IMR-90 (cell line): ENCODE results near the gene MRPS26. TPM values are rescaled to one million over a fixed set of nuclear protein-coding genes. Genes with fewer than 3 reads are reported as not detected.

ENCODE experiments used
- ATAC-seq: fragments of 200-7000 bp; cut with Tn5 transposase; 2 replicates; pipeline ENCODE4 v1.9.1; 2020; ENCODE audit warnings: low read depth, mild to moderate bottlenecking, moderate library complexity
- BruUV-seq: library from RNA; stranded (reverse); fragments of 400-500 nt; replicated peaks from 2 replicates; lab custom pipeline; 2021; lab: Mats Ljungman, UMichigan
- CTCF ChIA-PET: fragments of 300-600 bp; formaldehyde crosslinking; extraction: SDS; loops from one replicate; lab custom pipeline; 2021; ENCODE audit warnings: antibody characterized with exemption; lab: Yijun Ruan, JAX
- POLR2A ChIA-PET: fragments of 300-600 bp; sonication (Branson Sonifier 250); formaldehyde crosslinking; loops from one replicate; lab custom pipeline; 2022; ENCODE audit warnings: antibody characterized with exemption; ENCODE audit not compliant: unreplicated experiment; lab: Charles Lee
- DNase-seq: peaks from one replicate; pipeline ENCODE4 v3.0.0; 2013
- H2AFZ ChIP-seq: replicated peaks from 2 replicates; pipeline ENCODE3; 2013; ENCODE audit warnings: low read length, mild to moderate bottlenecking; ENCODE audit not compliant: poor library complexity
- H2AK5ac ChIP-seq: 2 replicates; pipeline ENCODE4 v1.6.1; 2013; ENCODE audit warnings: low read depth, low read length, inconsistent platforms
- H2AK9ac ChIP-seq: replicated peaks from 2 replicates; pipeline ENCODE3; 2013; ENCODE audit warnings: mild to moderate bottlenecking, low read depth, low read length, moderate library complexity; ENCODE audit not compliant: poor library complexity
- H2BK120ac ChIP-seq: 2 replicates; pipeline ENCODE4 v1.6.1; 2013; ENCODE audit warnings: low read depth, low read length, inconsistent platforms
- H2BK15ac ChIP-seq: 3 replicates; pipeline ENCODE4 v1.6.1; 2013; ENCODE audit warnings: low read depth, low read length, inconsistent platforms
- H2BK20ac ChIP-seq: 2 replicates; pipeline ENCODE4 v1.6.1; 2013; ENCODE audit warnings: low read depth, mild to moderate bottlenecking, inconsistent platforms, low read length, moderate library complexity
- H2BK5ac ChIP-seq: 2 replicates; pipeline ENCODE4 v1.6.1; 2013; ENCODE audit warnings: mild to moderate bottlenecking, low read depth, low read length, inconsistent platforms; ENCODE audit not compliant: poor library complexity, severe bottlenecking
- H3K14ac ChIP-seq: replicated peaks from 2 replicates; pipeline ENCODE4 v1.6.1; 2013; ENCODE audit warnings: low read depth, low read length, inconsistent platforms
- H3K18ac ChIP-seq: 2 replicates; pipeline ENCODE4 v1.6.1; 2013; ENCODE audit warnings: low read depth, low read length, control low read depth
- H3K23ac ChIP-seq: 2 replicates; pipeline ENCODE4 v1.6.1; 2013; ENCODE audit warnings: low read depth, low read length, inconsistent platforms
- H3K27ac ChIP-seq: 2 replicates; pipeline ENCODE4 v1.5.1; 2013; ENCODE audit warnings: mild to moderate bottlenecking, control low read depth, low read length; ENCODE audit not compliant: insufficient read depth
- H3K27me3 ChIP-seq: 2 replicates; pipeline ENCODE4 v1.6.1; 2013; ENCODE audit warnings: low read length; ENCODE audit not compliant: control insufficient read depth, insufficient read depth
- H3K36me3 ChIP-seq: 2 replicates; pipeline ENCODE4 v1.6.1; 2013; ENCODE audit warnings: low read length, mixed read lengths; ENCODE audit not compliant: control insufficient read depth, insufficient read depth
- H3K4ac ChIP-seq: 2 replicates; pipeline ENCODE4 v1.6.1; 2013; ENCODE audit warnings: low read depth, low read length, inconsistent platforms
- H3K4me1 ChIP-seq: 2 replicates; pipeline ENCODE4 v1.6.1; 2013; ENCODE audit warnings: low read length, mixed read lengths; ENCODE audit not compliant: control insufficient read depth, insufficient read depth
- H3K4me2 ChIP-seq: 2 replicates; pipeline ENCODE4 v1.6.1; 2013; ENCODE audit warnings: low read depth, mild to moderate bottlenecking, control low read depth, low read length, moderate library complexity
- H3K4me3 ChIP-seq: 2 replicates; pipeline ENCODE4 v1.5.1; 2013; ENCODE audit warnings: low read depth, mild to moderate bottlenecking, control low read depth, low read length, moderate library complexity; ENCODE audit not compliant: insufficient read depth
- H3K56ac ChIP-seq: 2 replicates; pipeline ENCODE4 v1.6.1; 2013; ENCODE audit warnings: low read length, inconsistent platforms; ENCODE audit not compliant: insufficient read depth; ENCODE audit errors: extremely low read depth
- H3K79me1 ChIP-seq, 2 experiments: 2 replicates each; pipeline ENCODE4 v1.6.1; 2013; ENCODE audit warnings: low read length in 2 of 2, inconsistent platforms in 1 of 2, low read depth in 1 of 2
- H3K9ac ChIP-seq: 2 replicates; pipeline ENCODE4 v1.6.1; 2013; ENCODE audit warnings: low read depth, low read length, control low read depth
- H3K9me1 ChIP-seq: 2 replicates; pipeline ENCODE4 v1.6.1; 2013; ENCODE audit warnings: low read length, inconsistent platforms; ENCODE audit not compliant: insufficient read depth
- H3K9me3 ChIP-seq: 2 replicates; pipeline ENCODE4 v1.6.1; 2013; ENCODE audit warnings: low read length; ENCODE audit not compliant: control insufficient read depth, insufficient read depth
- H4K20me1 ChIP-seq: 2 replicates; pipeline ENCODE4 v1.6.1; 2013; ENCODE audit warnings: low read length, inconsistent platforms; ENCODE audit not compliant: insufficient read depth
- H4K5ac ChIP-seq: 2 replicates; pipeline ENCODE4 v1.6.1; 2013; ENCODE audit warnings: mild to moderate bottlenecking, low read depth, low read length, control low read depth
- H4K8ac ChIP-seq, 2 experiments: 2 replicates each; pipeline ENCODE4 v1.6.1; 2013; ENCODE audit warnings: low read depth in 2 of 2, low read length in 2 of 2, control low read depth in 1 of 2, inconsistent platforms in 1 of 2
- H4K91ac ChIP-seq: 2 replicates; pipeline ENCODE4 v1.6.1; 2013; ENCODE audit warnings: low read depth, low read length, inconsistent platforms; ENCODE audit not compliant: insufficient read depth
- BHLHE40 ChIP-seq: fragments of 150-350 bp; IDR thresholded peaks from 2 replicates; pipeline ENCODE4 v1.6.1; 2016; ENCODE audit warnings: mild to moderate bottlenecking, low read depth, low read length
- CEBPB ChIP-seq: IDR thresholded peaks from 2 replicates; pipeline ENCODE4 v1.6.1; 2012; ENCODE audit warnings: low read depth, low read length, improper control_type of control experiment
- CHD1 ChIP-seq: IDR thresholded peaks from 2 replicates; pipeline ENCODE4 v1.6.1; 2012; ENCODE audit warnings: low read depth, low read length, improper control_type of control experiment
- FOS ChIP-seq: fragments of 150-350 bp; IDR thresholded peaks from 2 replicates; pipeline ENCODE4 v1.6.1; 2016; ENCODE audit warnings: low read depth, low read length
- MAZ ChIP-seq: IDR thresholded peaks from 2 replicates; pipeline ENCODE4 v1.6.1; 2012; ENCODE audit warnings: low read depth, mild to moderate bottlenecking, low read length, improper control_type of control experiment, moderate library complexity, borderline replicate concordance
- MXI1 ChIP-seq: IDR thresholded peaks from 2 replicates; pipeline ENCODE4 v1.6.1; 2012; ENCODE audit warnings: low read depth, mild to moderate bottlenecking, low read length, moderate library complexity, borderline replicate concordance
- NFE2L2 ChIP-seq: fragments of 150-350 bp; IDR thresholded peaks from 2 replicates; pipeline ENCODE4 v1.6.1; 2016; ENCODE audit warnings: low read depth, mild to moderate bottlenecking, low read length
- RCOR1 ChIP-seq: IDR thresholded peaks from 2 replicates; pipeline ENCODE4 v1.6.1; 2012; ENCODE audit warnings: mild to moderate bottlenecking, low read length, improper control_type of control experiment; ENCODE audit not compliant: insufficient replicate concordance
- SMC3 ChIP-seq: fragments of 150-350 bp; IDR thresholded peaks from 2 replicates; pipeline ENCODE4 v1.6.1; 2016; ENCODE audit warnings: low read depth, mild to moderate bottlenecking, antibody characterized with exemption, low read length, moderate library complexity
- USF2 ChIP-seq: fragments of 150-350 bp; IDR thresholded peaks from 2 replicates; pipeline ENCODE4 v1.6.1; 2017; ENCODE audit warnings: mild to moderate bottlenecking, antibody characterized with exemption, low read length, low read depth
- WGBS, 2 experiments: methylation state at CpG; one replicate each; pipeline versions ENCODE4 v1.1.5 to v1.1.7; 2013; ENCODE audit warnings: missing lambda C conversion rate in 2 of 2; ENCODE audit not compliant: insufficient read length in 1 of 2; ENCODE audit errors: extremely low coverage in 2 of 2; 5-methylcytosine and 5-hydroxymethylcytosine counted together
- dilution Hi-C: fragments of 300-500 bp; cut with HindIII; formaldehyde crosslinking; loops from one replicate; pipeline ENCODE4 v1.14.3; 2018; ENCODE audit warnings: low sequenced_read_pairs; ENCODE audit not compliant: unreplicated experiment
- in situ Hi-C: fragments of 300-500 bp; cut with MboI; formaldehyde crosslinking; loops from 3 replicates; pipeline ENCODE4 v1.14.3; 2019; ENCODE audit warnings: low sequenced_read_pairs, inconsistent platforms, mixed read lengths
- intact Hi-C: fragments of 100-400 bp; cut with micrococcal nuclease; formaldehyde crosslinking; loops from 2 replicates; pipeline ENCODE4 v1.10.0; 2022
- polyA plus RNA-seq, 3 experiments: library from polyadenylated mRNA; depleted of rRNA; stranded (reverse); fragments of >200 nt; gene quantifications; 2 replicates each; pipeline ENCODE4 v1.2.3, GENCODE V29; 2012; ENCODE audit warnings: low replicate concordance in 1 of 3
- total RNA-seq: library from RNA; depleted of rRNA; stranded (reverse); fragments of >200 nt; gene quantifications from 2 replicates; pipeline ENCODE4 v1.2.3, GENCODE V29; 2012
- TF ChIP-seq, protein P1 (sequence below): fragments of 150-350 bp; IDR thresholded peaks from 2 replicates; pipeline ENCODE4 v1.6.1; 2016; ENCODE audit warnings: low read depth, mild to moderate bottlenecking, low read length, moderate library complexity, borderline replicate concordance

MRPS26 gene
- total and polyA plus RNA-seq, 2 of the 4 experiments (the other 2 are of a cell fraction), result 22.2 to 38.6 TPM

DNA sequence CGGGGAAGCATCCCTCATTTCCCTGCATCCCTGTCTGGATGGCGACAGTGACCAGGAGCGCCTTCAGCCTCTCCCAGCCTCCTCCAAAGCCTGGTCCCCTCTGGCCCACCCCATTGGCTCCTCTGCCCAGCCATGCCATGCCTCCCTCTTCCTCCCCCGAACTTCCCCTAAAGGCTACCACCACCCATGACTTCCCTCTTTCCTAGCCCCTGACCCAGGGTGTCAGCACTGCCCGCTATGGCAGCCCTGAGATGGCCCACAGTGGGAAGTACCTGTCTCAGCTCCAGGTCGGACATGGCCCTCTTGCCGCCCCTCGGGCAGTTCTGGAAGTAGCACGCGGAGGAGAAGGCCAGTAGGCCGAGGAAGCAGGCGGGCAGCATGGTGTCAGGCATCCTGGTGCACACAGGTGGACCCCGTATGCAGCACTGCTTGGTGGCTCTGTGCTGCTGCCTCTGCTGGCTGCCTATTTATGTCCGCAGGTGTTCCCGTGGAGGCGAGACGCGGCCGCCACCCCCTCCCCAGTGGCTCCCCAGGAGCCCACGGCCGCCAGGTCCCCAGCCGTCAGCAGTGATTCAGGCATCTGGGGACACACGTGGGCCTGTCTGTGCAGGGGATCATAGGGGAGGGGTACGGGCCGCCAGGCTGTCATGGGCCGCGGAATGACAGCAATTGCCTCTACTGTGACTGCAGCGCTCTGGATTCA is 38.6 kb downstream of the MRPS26 start, which contains the start of gene AVP (continued):
- TF ChIP-seq BHLHE40, result no peak
- no peak for TF ChIP-seq RCOR1
- TF ChIP-seq, protein P1, sequence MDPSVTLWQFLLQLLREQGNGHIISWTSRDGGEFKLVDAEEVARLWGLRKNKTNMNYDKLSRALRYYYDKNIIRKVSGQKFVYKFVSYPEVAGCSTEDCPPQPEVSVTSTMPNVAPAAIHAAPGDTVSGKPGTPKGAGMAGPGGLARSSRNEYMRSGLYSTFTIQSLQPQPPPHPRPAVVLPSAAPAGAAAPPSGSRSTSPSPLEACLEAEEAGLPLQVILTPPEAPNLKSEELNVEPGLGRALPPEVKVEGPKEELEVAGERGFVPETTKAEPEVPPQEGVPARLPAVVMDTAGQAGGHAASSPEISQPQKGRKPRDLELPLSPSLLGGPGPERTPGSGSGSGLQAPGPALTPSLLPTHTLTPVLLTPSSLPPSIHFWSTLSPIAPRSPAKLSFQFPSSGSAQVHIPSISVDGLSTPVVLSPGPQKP, result no peak
- TF ChIP-seq FOS, result no peak

GRCh38 chr20:3084986-3085360 is 39.1 kb downstream of the MRPS26 start:
- Histone ChIP-seq H4K91ac (no peak overlapping the region), H4K20me1 (no peaks in the 10 kb centered on the region), H3K4me2 (no peak overlapping the region), H4K5ac (no peak overlapping the region), H3K4ac (no peak overlapping the region), H2AFZ (no peak overlapping the region), H3K9me1 (peaks cover 4% of the 10 kb centered on the region; the same call in 1 of the 2 replicates), H3K4me1 (no peaks in the 10 kb centered on the region; the same call in 1 of the 2 replicates), H3K4me3 (no peak overlapping the region), H3K14ac (no peak overlapping the region), H2BK120ac (no peak overlapping the region), H3K36me3 (no peaks in the 10 kb centered on the region), H3K9ac (no peak overlapping the region), H2AK5ac (no peak overlapping the region), H3K79me1 (no peaks in the 10 kb centered on the region), H3K9me3 (no peaks in the 10 kb centered on the region; the same call in 1 of the 2 replicates), H4K8ac (no peak overlapping the region), H2BK5ac (no peak overlapping the region), H2BK20ac (no peak overlapping the region), H2BK15ac (no peak overlapping the region), H3K56ac (no peak overlapping the region), H2AK9ac (no peak overlapping the region), H3K27ac (no peak overlapping the region), H3K18ac (no peak overlapping the region), H3K27me3 (peaks cover 53% of the 10 kb centered on the region), H3K23ac (no peak overlapping the region)
- in situ Hi-C loops (no loop called here), intact Hi-C loops (no loop called here), dilution Hi-C loops (no loop called here)
- no peak for ATAC-seq
- POLR2A ChIA-PET, result no interaction called here
- CTCF ChIA-PET, result no interaction called here
- WGBS, 2 experiments, result 86% methylated on average over 4 of the region's 7 CpGs; no CpG with 5 or more reads in 1 of the 2 experiments
- no TSS peak for BruUV-seq
- no peak for DNase-seq
- no peak for TF ChIP-seq BHLHE40
- TF ChIP-seq NFE2L2, result no peak
- TF ChIP-seq FOS, result no peak
- TF ChIP-seq SMC3, result no peak
- TF ChIP-seq CEBPB, result no peak
- TF ChIP-seq CHD1, result no peak
- TF ChIP-seq MAZ, result no peak
- TF ChIP-seq MXI1, result no peak
- TF ChIP-seq USF2, result no peak
- TF ChIP-seq, protein P1, result no peak
